CD14-positive monocyte (primary cell): ENCODE data around the gene STRN. TPM values are rescaled to one million over a fixed set of nuclear protein-coding genes. Genes with fewer than 3 reads are reported as not detected.

Source experiments
- DNase-seq, 3 donors: peaks; one replicate each; pipeline ENCODE4 v3.0.0-alpha.2; 2011 to 2022
- H2AFZ ChIP-seq: 2 replicates; pipeline ENCODE4 v1.6.0; 2012; ENCODE audit warnings: mild to moderate bottlenecking, low read depth, low read length, inconsistent platforms; ENCODE audit not compliant: insufficient read depth, poor library complexity, severe bottlenecking
- H3K27ac ChIP-seq, 2 donors: 1 replicate in 1 of 2; 2 replicates in 1 of 2; pipeline ENCODE4 v1.5.1; 2012 to 2013; ENCODE audit warnings: low read length in 2 of 2, control low read depth in 1 of 2, inconsistent platforms in 1 of 2, low read depth in 1 of 2, mild to moderate bottlenecking in 1 of 2
- H3K27me3 ChIP-seq, 2 donors: one replicate each; pipeline versions ENCODE4 v1.6.0 to v1.6.1; 2011 to 2013; ENCODE audit warnings: low read length in 2 of 2; ENCODE audit not compliant: control insufficient read depth in 2 of 2, insufficient read depth in 2 of 2
- H3K36me3 ChIP-seq, 2 donors: replicated peaks in 1 of 2; 1 replicate in 1 of 2; 2 replicates in 1 of 2; pipeline versions ENCODE4 v1.5.1 to v1.6.1; 2012 to 2013; ENCODE audit warnings: low read length in 2 of 2, control low read depth in 1 of 2, inconsistent platforms in 1 of 2, mild to moderate bottlenecking in 1 of 2; ENCODE audit not compliant: insufficient read depth in 2 of 2, control insufficient read depth in 1 of 2
- H3K4me1 ChIP-seq, 2 donors: 1 replicate in 1 of 2; 2 replicates in 1 of 2; pipeline versions ENCODE4 v1.5.1 to v1.6.1; 2012 to 2013; ENCODE audit warnings: low read length in 2 of 2, control low read depth in 1 of 2, inconsistent platforms in 1 of 2, mild to moderate bottlenecking in 1 of 2, moderate library complexity in 1 of 2; ENCODE audit not compliant: insufficient read depth in 2 of 2, control insufficient read depth in 1 of 2
- H3K4me2 ChIP-seq: replicated peaks from 2 replicates; pipeline ENCODE3; 2012; ENCODE audit warnings: low read length, moderate library complexity, mild to moderate bottlenecking; ENCODE audit not compliant: poor library complexity, severe bottlenecking; ENCODE audit errors: extremely low read depth
- H3K4me3 ChIP-seq, 3 experiments: fragments of 200-600 bp in 1 of 3; sonication (generic) in 1 of 3; replicated peaks in 1 of 3; 1 replicate in 2 of 3; 2 replicates in 1 of 3; pipeline ENCODE4 v1.5.1; 2011 to 2013; ENCODE audit warnings: low read length in 3 of 3, mild to moderate bottlenecking in 3 of 3, control low read depth in 2 of 3, low read depth in 2 of 3, inconsistent platforms in 1 of 3, moderate library complexity in 1 of 3
- H3K79me2 ChIP-seq: 2 replicates; pipeline ENCODE4 v1.6.0; 2012; ENCODE audit warnings: mild to moderate bottlenecking, control low read depth, inconsistent platforms, low read length, moderate library complexity; ENCODE audit not compliant: insufficient read depth
- H3K9ac ChIP-seq: 2 replicates; pipeline ENCODE4 v1.6.0; 2017; ENCODE audit warnings: low read length, mild to moderate bottlenecking; ENCODE audit not compliant: insufficient read depth, poor library complexity, severe bottlenecking
- H3K9me3 ChIP-seq, 2 donors: replicated peaks in 1 of 2; 1 replicate in 1 of 2; 2 replicates in 1 of 2; pipeline versions ENCODE4 v1.5.1 to v1.6.1; 2012 to 2013; ENCODE audit warnings: low read length in 2 of 2, control low read depth in 1 of 2; ENCODE audit not compliant: control insufficient read depth in 1 of 2, insufficient read depth in 1 of 2
- H4K20me1 ChIP-seq: 2 replicates; pipeline ENCODE4 v1.6.0; 2012; ENCODE audit warnings: mild to moderate bottlenecking, low read length, control low read depth, moderate library complexity; ENCODE audit not compliant: insufficient read depth
- H3K27ac Mint-ChIP-seq, 7 donors: one replicate each; pipeline ENCODE4 v1.8.0; 2020; ENCODE audit warnings: mild to moderate bottlenecking in 7 of 7, mixed read lengths in 7 of 7, moderate library complexity in 6 of 7, inconsistent platforms in 2 of 7
- H3K27me3 Mint-ChIP-seq, 3 donors: one replicate each; pipeline ENCODE4 v1.8.0; 2021 to 2022; ENCODE audit warnings: low read depth in 3 of 3, mild to moderate bottlenecking in 3 of 3, mixed read lengths in 3 of 3, moderate library complexity in 3 of 3, inconsistent platforms in 1 of 3
- H3K36me3 Mint-ChIP-seq, 2 donors: one replicate each; pipeline ENCODE4 v1.8.0; 2020; ENCODE audit warnings: mixed read lengths in 2 of 2, inconsistent platforms in 1 of 2, mild to moderate bottlenecking in 1 of 2
- H3K4me1 Mint-ChIP-seq: one replicate; pipeline ENCODE4 v1.8.0; 2020; ENCODE audit warnings: mild to moderate bottlenecking, mixed read lengths
- H3K4me3 Mint-ChIP-seq, 2 donors: one replicate each; pipeline ENCODE4 v1.8.0; 2020; ENCODE audit warnings: mild to moderate bottlenecking in 2 of 2, mixed read lengths in 2 of 2, moderate library complexity in 1 of 2
- H3K9me3 Mint-ChIP-seq, 7 donors: one replicate each; pipeline ENCODE4 v1.8.0; 2020 to 2022; ENCODE audit warnings: mixed read lengths in 7 of 7, mild to moderate bottlenecking in 6 of 7, moderate library complexity in 6 of 7, inconsistent platforms in 2 of 7
- CTCF ChIP-seq: fragments of 200-600 bp; IDR thresholded peaks from one replicate; pipeline ENCODE4 v1.8.0; 2022; ENCODE audit warnings: antibody characterized with exemption, mild to moderate bottlenecking
- WGBS: methylation state at CpG from one replicate; pipeline ENCODE4 v1.1.5; 2013; ENCODE audit warnings: missing lambda C conversion rate; ENCODE audit not compliant: insufficient coverage; 5-methylcytosine and 5-hydroxymethylcytosine counted together
- intact Hi-C, 2 donors: fragments of 100-400 bp; cut with micrococcal nuclease; formaldehyde crosslinking; loops; one replicate each; pipeline versions ENCODE4 v1.15.0 to v1.15.1; 2023
- polyA plus RNA-seq, 3 donors: library from polyadenylated mRNA; depleted of rRNA in 1 of 3; unstranded in 2 of 3; stranded (reverse) in 1 of 3; fragments of 300-500 nt in 2 of 3; fragments of >200 nt in 1 of 3; fragmentation: Illumina TruSeq in 2 of 3; gene quantifications; 1 replicate in 2 of 3; 2 replicates in 1 of 3; pipeline ENCODE4 v1.2.3, GENCODE V29; 2012 to 2021

STRN gene
- polyA plus RNA-seq, 3 donors, result 7.0 to 15.7 (median 10.7) TPM

DNA sequence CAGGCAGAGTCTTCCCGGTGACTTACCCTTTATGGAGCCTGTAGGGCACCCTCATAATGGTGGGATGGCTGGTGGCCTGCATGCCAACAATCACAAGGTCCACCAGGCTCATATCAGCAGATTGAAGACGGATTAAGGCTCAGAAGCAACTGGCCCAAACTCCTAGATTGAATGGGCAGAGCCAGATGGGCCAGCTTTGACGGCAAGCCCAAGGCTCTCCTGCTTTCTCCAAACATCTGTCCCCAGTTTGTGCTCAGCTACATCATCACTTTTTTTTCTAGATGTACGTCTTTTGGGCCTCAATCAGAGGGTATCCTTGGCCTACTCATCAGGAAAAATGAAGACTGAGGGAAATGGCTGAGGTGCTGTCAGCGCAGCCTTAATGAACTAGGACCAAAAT, 155.3 kb downstream of the STRN start:
- WGBS, result 97% methylated on average over 4 of the region's 5 CpGs
- intact Hi-C loops, result no loop called here
- H3K9me3 Mint-ChIP-seq, result peaks cover 0 to 4% (median 0%) of the 10 kb centered on the region in 7 donors
- Histone ChIP-seq H4K20me1 (no peaks in the 10 kb centered on the region), H3K9ac (no peak overlapping the region), H2AFZ (no peak overlapping the region), H3K4me2 (no peak overlapping the region), H3K36me3 (no peaks in the 10 kb centered on the region), H3K79me2 (no peaks in the 10 kb centered on the region), H3K27ac (no peak overlapping the region), H3K9me3 (peaks cover 0 to 7% of the 10 kb centered on the region in 2 donors), H3K4me3 (no peak overlapping the region), H3K4me1 (no peaks in the 10 kb centered on the region), H3K27me3 (no peaks in the 10 kb centered on the region)
- H3K4me1 Mint-ChIP-seq, result no peaks in the 10 kb centered on the region
- DNase-seq, result no peak
- TF ChIP-seq CTCF, result no peak
- no peak overlapping the region for H3K4me3 Mint-ChIP-seq
- H3K27ac Mint-ChIP-seq, result no peak overlapping the region
- H3K27me3 Mint-ChIP-seq, result peaks cover 0 to 1% (median 0%) of the 10 kb centered on the region in 3 donors
- no peaks in the 10 kb centered on the region for H3K36me3 Mint-ChIP-seq

DNA sequence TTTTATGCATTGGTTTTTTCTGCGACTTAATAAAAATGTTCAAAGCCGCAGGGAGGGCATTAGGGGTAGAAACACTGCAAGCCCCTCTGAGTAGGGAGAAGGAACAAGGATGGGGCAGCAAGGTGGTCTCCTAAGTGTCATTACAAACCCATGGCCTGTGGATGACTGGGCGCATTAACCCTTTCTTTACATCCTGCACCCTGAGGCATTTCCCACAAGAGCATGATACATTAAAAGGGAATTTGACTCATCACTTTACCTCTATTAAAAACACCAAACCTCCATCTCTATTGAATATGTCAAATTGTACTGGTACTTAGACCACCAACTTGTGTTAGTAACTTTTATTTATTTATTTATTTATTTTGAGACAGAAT, 157.3 kb downstream of the STRN start:
- Histone ChIP-seq H3K4me2 (no peak overlapping the region), H3K4me3 (no peak overlapping the region), H3K27me3 (no peaks in the 10 kb centered on the region), H3K4me1 (no peaks in the 10 kb centered on the region), H3K27ac (no peak overlapping the region), H3K36me3 (no peaks in the 10 kb centered on the region), H4K20me1 (no peaks in the 10 kb centered on the region), H3K79me2 (no peaks in the 10 kb centered on the region), H2AFZ (no peak overlapping the region), H3K9me3 (peaks cover 0 to 7% of the 10 kb centered on the region in 2 donors), H3K9ac (no peak overlapping the region)
- no peak overlapping the region for H3K27ac Mint-ChIP-seq
- no peaks in the 10 kb centered on the region for H3K4me1 Mint-ChIP-seq
- no peak for DNase-seq
- H3K9me3 Mint-ChIP-seq, result peaks cover 0 to 6% (median 0%) of the 10 kb centered on the region in 7 donors
- H3K27me3 Mint-ChIP-seq, result peaks cover 0 to 3% (median 0%) of the 10 kb centered on the region in 3 donors
- TF ChIP-seq CTCF, result no peak
- 94% methylated on average over 2 of the region's 3 CpGs for WGBS
- H3K4me3 Mint-ChIP-seq, result no peak overlapping the region
- intact Hi-C loops, result no loop called here
- H3K36me3 Mint-ChIP-seq, result no peaks in the 10 kb centered on the region
